ENCODE data around the gene MAN2A1. TPM values are rescaled to one million over a fixed set of nuclear protein-coding genes. Genes with fewer than 3 reads are reported as not detected.
A peak's percentile ranks its signal among the peaks of the same experiment; 100 is the strongest.

Gene MAN2A1
- total and polyA plus RNA-seq, 2 experiments from 2014 or later: 20.8 to 54.6 TPM

GRCh38 chr5:109713453-109713852 lies 23.7 kb downstream of the MAN2A1 start:
- no peak overlapping the region for H3K9ac ChIP-seq
- no peak for TF ChIP-seq EZH2 (IDR thresholded peaks at IDR 0.05; ENCODE audit: insufficient read depth, poor library complexity, severe bottlenecking)
- TF ChIP-seq EZH2phosphoT487 (IDR thresholded peaks at IDR 0.05; ENCODE audit: insufficient read depth, low read depth): no peak
- no peaks in the 10 kb centered on the region for H3K9me2 ChIP-seq (ENCODE audit: insufficient read depth)
- H3K4me3 ChIP-seq: no peak overlapping the region
- H3K36me3 ChIP-seq (ENCODE audit: low read depth): peaks cover 11% of the 10 kb centered on the region
- peaks cover 9% of the 10 kb centered on the region; the same call in 1 of the 2 replicates for H3K4me1 ChIP-seq (ENCODE audit: insufficient read depth)
- in situ Hi-C loops (cut with MboI): no loop called here
- H3K4me2 ChIP-seq (ENCODE audit: unreplicated experiment): peak overlapping the region; percentile 6
- H3K27me3 ChIP-seq (replicated peaks; ENCODE audit: insufficient read depth): no peaks in the 10 kb centered on the region
- no peaks in the 10 kb centered on the region for H4K20me1 ChIP-seq (ENCODE audit: insufficient read depth)
- H3F3A ChIP-seq (ENCODE audit: insufficient read depth): no peaks in the 10 kb centered on the region
- no peak overlapping the region for H3K27ac ChIP-seq
- 16 to 20% methylated on average over 3 of the region's 3 CpGs for WGBS, 2 experiments (ENCODE audit: low coverage in 1 of 2, low lambda C conversion rate in 2 of 2, missing lambda C conversion rate in 2 of 2)
- peaks cover 86% of the 10 kb centered on the region for H3K79me2 ChIP-seq (ENCODE audit: insufficient read depth)
- 0 out of 2 replicates have a peak overlapping the region, but pooled peaks have one; percentile 5 for H2AFZ ChIP-seq
- DNase-seq: peak; percentile 44
- H3K9me3 ChIP-seq (ENCODE audit: low read depth): no peaks in the 10 kb centered on the region

GRCh38 chr5:109714592-109714991 lies 24.9 kb downstream of the MAN2A1 start:
- no peaks in the 10 kb centered on the region for H4K20me1 ChIP-seq (ENCODE audit: insufficient read depth)
- in situ Hi-C loops (cut with MboI): no loop called here
- H3F3A ChIP-seq (ENCODE audit: insufficient read depth): no peaks in the 10 kb centered on the region
- DNase-seq: no peak
- TF ChIP-seq EZH2phosphoT487 (IDR thresholded peaks at IDR 0.05; ENCODE audit: insufficient read depth, low read depth): no peak
- TF ChIP-seq EZH2 (IDR thresholded peaks at IDR 0.05; ENCODE audit: insufficient read depth, poor library complexity, severe bottlenecking): no peak
- peaks cover 81% of the 10 kb centered on the region for H3K79me2 ChIP-seq (ENCODE audit: insufficient read depth)
- no peak overlapping the region for H3K27ac ChIP-seq
- H2AFZ ChIP-seq: no peak overlapping the region
- peaks cover 9% of the 10 kb centered on the region; the same call in 1 of the 2 replicates for H3K4me1 ChIP-seq (ENCODE audit: insufficient read depth)
- no peaks in the 10 kb centered on the region for H3K9me3 ChIP-seq (ENCODE audit: low read depth)
- no peak overlapping the region for H3K4me3 ChIP-seq
- H3K27me3 ChIP-seq (replicated peaks; ENCODE audit: insufficient read depth): no peaks in the 10 kb centered on the region
- no peaks in the 10 kb centered on the region for H3K9me2 ChIP-seq (ENCODE audit: insufficient read depth)
- H3K4me2 ChIP-seq (ENCODE audit: unreplicated experiment): no peak overlapping the region
- no peak overlapping the region for H3K9ac ChIP-seq
- peaks cover 11% of the 10 kb centered on the region for H3K36me3 ChIP-seq (ENCODE audit: low read depth)
- WGBS, 2 experiments (ENCODE audit: low coverage in 1 of 2, low lambda C conversion rate in 2 of 2, missing lambda C conversion rate in 2 of 2): 4 to 11% methylated on average over 3 of the region's 3 CpGs

GRCh38 chr5:109718216-109718615 lies 28.5 kb downstream of the MAN2A1 start:
- in situ Hi-C loops (cut with MboI): no loop called here
- Histone ChIP-seq H3K9me3 (ENCODE audit: low read depth) (no peaks in the 10 kb centered on the region), H3K27ac (no peak overlapping the region), H3K79me2 (ENCODE audit: insufficient read depth) (peaks cover 60% of the 10 kb centered on the region), H3K4me1 (ENCODE audit: insufficient read depth) (peaks cover 7% of the 10 kb centered on the region; the same call in 1 of the 2 replicates), H2AFZ (no peak overlapping the region), H3K27me3 (replicated peaks; ENCODE audit: insufficient read depth) (no peaks in the 10 kb centered on the region), H3F3A (ENCODE audit: insufficient read depth) (no peaks in the 10 kb centered on the region), H3K4me2 (ENCODE audit: unreplicated experiment) (no peak overlapping the region), H3K9ac (no peak overlapping the region), H3K4me3 (no peak overlapping the region), H3K9me2 (ENCODE audit: insufficient read depth) (no peaks in the 10 kb centered on the region), H3K36me3 (ENCODE audit: low read depth) (peaks cover 11% of the 10 kb centered on the region), H4K20me1 (ENCODE audit: insufficient read depth) (no peaks in the 10 kb centered on the region)
- 67 to 69% methylated on average over 3 of the region's 3 CpGs for WGBS, 2 experiments (ENCODE audit: low coverage in 1 of 2, low lambda C conversion rate in 2 of 2, missing lambda C conversion rate in 2 of 2)
- no peak for DNase-seq
- no peak for TF ChIP-seq EZH2 (IDR thresholded peaks at IDR 0.05; ENCODE audit: insufficient read depth, poor library complexity, severe bottlenecking)
- TF ChIP-seq EZH2phosphoT487 (IDR thresholded peaks at IDR 0.05; ENCODE audit: insufficient read depth, low read depth): no peak

DNA sequence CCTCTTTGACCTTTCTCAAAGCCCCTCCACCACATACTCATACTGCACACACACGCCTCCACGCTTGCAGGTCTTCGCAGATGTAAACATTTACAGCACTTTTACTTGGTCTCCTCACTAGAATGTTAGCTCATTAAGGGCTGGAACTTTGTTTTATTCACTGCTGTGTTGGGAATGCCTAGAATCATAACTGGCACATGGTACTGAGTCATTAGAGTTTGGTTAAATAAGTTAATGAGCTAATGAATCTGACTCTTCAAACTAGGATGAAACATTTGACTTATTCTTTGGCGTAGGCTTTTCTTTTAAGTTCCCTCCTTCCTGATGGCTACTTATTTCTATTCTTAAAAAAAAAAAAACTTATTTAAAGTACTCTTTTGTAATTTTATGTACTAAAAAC lies 28.9 kb downstream of the MAN2A1 start:
- DNase-seq: no peak
- Histone ChIP-seq H2AFZ (no peak overlapping the region), H3K9ac (no peak overlapping the region), H3K4me3 (no peak overlapping the region), H3K9me2 (ENCODE audit: insufficient read depth) (no peaks in the 10 kb centered on the region), H3F3A (ENCODE audit: insufficient read depth) (0 out of 2 replicates have a peak, but pooled peaks cover 3% of the 10 kb centered on the region), H3K27ac (no peak overlapping the region), H3K27me3 (replicated peaks; ENCODE audit: insufficient read depth) (no peaks in the 10 kb centered on the region), H3K4me1 (ENCODE audit: insufficient read depth) (peaks cover 6% of the 10 kb centered on the region; the same call in 1 of the 2 replicates), H4K20me1 (ENCODE audit: insufficient read depth) (no peaks in the 10 kb centered on the region), H3K36me3 (ENCODE audit: low read depth) (peaks cover 11% of the 10 kb centered on the region), H3K9me3 (ENCODE audit: low read depth) (no peaks in the 10 kb centered on the region), H3K4me2 (ENCODE audit: unreplicated experiment) (no peak overlapping the region), H3K79me2 (ENCODE audit: insufficient read depth) (peaks cover 56% of the 10 kb centered on the region)
- TF ChIP-seq EZH2phosphoT487 (IDR thresholded peaks at IDR 0.05; ENCODE audit: insufficient read depth, low read depth): no peak
- no peak for TF ChIP-seq EZH2 (IDR thresholded peaks at IDR 0.05; ENCODE audit: insufficient read depth, poor library complexity, severe bottlenecking)
- in situ Hi-C loops (cut with MboI): no loop called here
- 82 to 87% methylated on average over 4 of the region's 4 CpGs for WGBS, 2 experiments (ENCODE audit: low coverage in 1 of 2, low lambda C conversion rate in 2 of 2, missing lambda C conversion rate in 2 of 2)

DNA sequence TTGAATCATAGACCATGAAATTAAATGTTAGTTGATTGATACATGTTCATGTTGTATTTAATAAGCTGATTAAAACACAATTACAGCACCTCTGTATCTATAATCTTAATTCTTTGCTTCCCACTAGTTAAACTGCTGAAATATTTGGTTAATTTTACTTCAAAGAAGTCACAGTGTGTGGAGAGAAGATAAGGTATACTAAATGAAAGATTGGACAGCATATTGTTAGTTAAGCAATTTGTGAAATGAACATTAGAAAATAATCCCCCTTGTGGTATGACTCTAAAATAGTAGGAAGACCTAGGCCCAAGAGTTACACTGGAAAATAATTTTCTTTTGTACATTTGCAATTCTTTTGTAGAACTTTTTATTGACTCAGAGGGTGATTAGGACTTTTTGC lies 30.3 kb downstream of the MAN2A1 start:
- Histone ChIP-seq H3K4me3 (no peak overlapping the region), H3K9ac (no peak overlapping the region), H3K4me2 (ENCODE audit: unreplicated experiment) (no peak overlapping the region), H3F3A (ENCODE audit: insufficient read depth) (0 out of 2 replicates have a peak, but pooled peaks cover 7% of the 10 kb centered on the region), H3K27ac (no peak overlapping the region), H3K9me2 (ENCODE audit: insufficient read depth) (no peaks in the 10 kb centered on the region; the same call in 1 of the 2 replicates), H3K27me3 (replicated peaks; ENCODE audit: insufficient read depth) (no peaks in the 10 kb centered on the region), H3K36me3 (ENCODE audit: low read depth) (peaks cover 11% of the 10 kb centered on the region), H3K79me2 (ENCODE audit: insufficient read depth) (peaks cover 47% of the 10 kb centered on the region), H4K20me1 (ENCODE audit: insufficient read depth) (no peaks in the 10 kb centered on the region), H3K9me3 (ENCODE audit: low read depth) (no peaks in the 10 kb centered on the region), H2AFZ (no peak overlapping the region), H3K4me1 (ENCODE audit: insufficient read depth) (peaks cover 7% of the 10 kb centered on the region; the same call in 1 of the 2 replicates)
- TF ChIP-seq EZH2phosphoT487 (IDR thresholded peaks at IDR 0.05; ENCODE audit: insufficient read depth, low read depth): no peak
- TF ChIP-seq EZH2 (IDR thresholded peaks at IDR 0.05; ENCODE audit: insufficient read depth, poor library complexity, severe bottlenecking): no peak
- in situ Hi-C loops (cut with MboI): no loop called here
- no peak for DNase-seq
